ENCODE results near the gene BMX. TPM values are rescaled to one million over a fixed set of nuclear protein-coding genes. Genes with fewer than 3 reads are reported as not detected.

The BMX gene
- 0.41 TPM for total RNA-seq

DNA sequence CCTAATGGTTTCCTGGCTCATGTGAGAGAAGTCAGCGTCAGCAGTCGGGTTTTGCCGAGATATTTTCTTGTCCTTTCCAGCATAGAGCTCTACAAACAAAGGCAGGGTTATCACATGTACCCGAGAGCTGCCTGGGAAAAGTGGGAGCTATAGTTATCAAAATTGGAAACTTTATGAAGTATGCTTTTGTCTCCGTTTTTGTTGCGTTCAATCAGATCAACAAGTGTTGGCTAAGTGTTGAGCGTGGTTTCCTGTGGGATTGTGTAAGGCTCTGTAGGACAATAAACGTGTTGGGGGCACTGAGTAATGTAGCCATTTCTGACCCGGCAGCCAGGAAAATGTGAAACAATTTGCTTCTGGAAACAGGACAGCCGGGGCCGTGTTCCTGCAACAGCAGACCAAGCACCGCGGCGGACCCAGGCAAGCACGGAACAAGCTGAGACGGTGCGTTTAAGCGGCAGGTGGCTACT, at the start of gene BMX:
Gene BMX, plus strand, starts transcription at position 311 of the 470 bp plus-strand sequence. CDS start 7,547 bp downstream, outside the sequence.
- DNase-seq (ENCODE audit: low spot score in 2 of 2) (no peak), FAIRE-seq (no peak)

- FAIRE-seq = no peak
- no peak for DNase-seq (ENCODE audit: low spot score in 2 of 2)
Measured at GRCh38 chrX:15451913-15452312, 48.7 kb upstream of the BMX start.

- FAIRE-seq = no peak
- DNase-seq (ENCODE audit: low spot score in 2 of 2) = no peak
Measured at GRCh38 chrX:15464704-15465103, 35.9 kb upstream of the BMX start.

- FAIRE-seq (no peak), DNase-seq (ENCODE audit: low spot score in 2 of 2) (no peak)
Measured at GRCh38 chrX:15465347-15465746, 35.3 kb upstream of the BMX start.

DNA sequence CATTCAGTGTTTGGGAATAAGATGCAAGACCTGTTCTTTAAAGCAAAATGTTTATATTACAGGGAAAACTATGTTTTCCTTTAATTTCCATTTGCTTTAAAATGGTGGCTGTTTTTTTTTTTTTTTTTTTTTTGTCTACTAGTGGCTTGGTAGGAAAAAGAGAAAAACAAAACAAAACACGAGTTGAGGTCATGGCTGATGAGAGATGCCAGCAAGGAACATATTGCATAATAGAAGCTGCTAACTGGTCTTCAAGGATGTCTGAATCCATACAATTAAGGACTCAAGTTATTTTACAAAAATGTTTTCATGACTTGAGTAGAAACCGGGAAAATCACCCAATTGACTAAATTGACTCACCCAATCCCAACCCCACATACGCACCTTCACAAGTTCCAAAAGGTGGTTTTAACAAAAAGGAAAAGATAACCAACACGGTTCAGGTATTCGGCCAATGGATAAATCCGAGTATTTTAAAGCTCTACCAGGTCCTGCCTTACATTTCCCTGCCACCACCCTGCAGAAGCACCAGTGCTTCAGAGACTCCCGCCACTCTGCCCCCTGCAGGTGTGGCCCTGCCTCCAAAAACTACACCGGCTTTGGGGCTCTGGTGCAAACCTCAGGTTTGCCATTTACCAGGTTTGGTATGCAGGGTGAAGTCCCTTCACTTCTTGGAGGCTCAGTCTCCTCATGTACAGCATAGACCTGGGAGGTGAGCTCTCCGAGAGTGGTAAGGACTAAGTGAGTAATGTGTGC, 34.5 kb upstream of the BMX start:
- FAIRE-seq (no peak), DNase-seq (ENCODE audit: low spot score in 2 of 2) (no peak)

DNA sequence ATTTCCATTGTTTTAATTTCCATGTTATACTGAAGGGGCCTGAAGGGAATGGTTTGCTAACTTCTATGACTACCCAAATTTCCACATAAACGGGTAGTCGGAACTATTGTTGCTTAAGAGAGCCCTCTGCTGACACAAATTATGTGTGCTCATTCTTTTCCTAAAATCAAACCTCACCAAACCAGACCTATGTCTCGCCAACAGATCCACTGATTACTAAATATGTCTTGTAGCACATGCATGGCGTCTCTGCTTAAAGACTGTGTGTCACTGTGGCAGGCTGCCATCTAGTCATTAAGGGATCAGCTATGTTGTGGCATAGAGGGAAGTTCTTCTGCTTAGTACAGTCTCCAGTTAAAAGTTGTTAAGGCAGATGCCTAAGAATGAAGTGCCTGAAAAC, 32.6 kb upstream of the BMX start:
- FAIRE-seq = peak; percentile 13
- DNase-seq (ENCODE audit: low spot score in 2 of 2) = peak; percentile 5 to 14

- no peak for FAIRE-seq
- no peak for DNase-seq (ENCODE audit: low spot score in 2 of 2)
Measured at GRCh38 chrX:15469613-15470012, 31.0 kb upstream of the BMX start.

DNA sequence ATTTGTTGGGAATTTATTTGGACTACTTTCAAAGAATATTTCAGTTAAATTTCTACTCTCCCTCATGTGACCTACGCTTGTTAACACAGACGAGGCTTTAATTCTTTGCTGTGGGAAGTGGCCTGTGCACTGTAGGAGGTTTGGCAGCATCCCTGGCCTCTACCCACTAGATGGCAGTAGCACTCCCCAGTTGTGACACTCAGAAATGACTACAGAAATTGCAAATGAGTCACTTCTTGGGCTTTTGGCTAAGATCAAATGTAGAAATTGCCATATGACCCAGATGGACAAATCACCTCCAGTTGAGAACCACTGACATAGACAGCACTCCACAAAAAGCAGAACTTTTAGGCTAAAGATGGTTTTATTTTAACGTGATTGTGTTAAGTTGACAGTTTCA, 29.6 kb upstream of the BMX start:
- DNase-seq (ENCODE audit: low spot score in 2 of 2) (peak in 1 of 2 donors; percentile 26), FAIRE-seq (peak; percentile 15)

- no peak for DNase-seq (ENCODE audit: low spot score in 2 of 2)
- FAIRE-seq = no peak
Measured at GRCh38 chrX:15472531-15472930, 28.1 kb upstream of the BMX start.

- DNase-seq (ENCODE audit: low spot score in 2 of 2) = no peak
- FAIRE-seq = no peak
Measured at GRCh38 chrX:15474028-15474427, 26.6 kb upstream of the BMX start.

DNA sequence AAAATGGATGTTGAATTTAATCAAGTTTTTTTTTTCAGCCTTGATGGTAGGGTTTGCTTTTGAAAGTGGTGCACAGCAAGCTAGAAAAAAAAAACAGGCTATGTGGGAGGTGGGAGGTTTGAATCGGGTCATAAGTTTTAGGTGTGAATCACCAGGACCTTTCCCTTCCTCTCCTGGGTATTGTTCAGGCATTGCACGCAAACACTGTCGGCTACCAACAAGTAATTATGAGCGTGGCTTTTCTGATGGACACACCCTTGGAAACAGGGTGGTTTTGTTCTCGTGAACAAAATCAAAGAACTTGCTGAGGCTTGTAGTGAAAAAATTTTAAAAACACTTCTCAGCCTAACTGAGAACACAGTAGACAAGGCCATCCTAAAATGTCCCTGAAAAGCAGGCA, 25.6 kb upstream of the BMX start:
- no peak for FAIRE-seq
- DNase-seq (ENCODE audit: low spot score in 2 of 2) = no peak

DNA sequence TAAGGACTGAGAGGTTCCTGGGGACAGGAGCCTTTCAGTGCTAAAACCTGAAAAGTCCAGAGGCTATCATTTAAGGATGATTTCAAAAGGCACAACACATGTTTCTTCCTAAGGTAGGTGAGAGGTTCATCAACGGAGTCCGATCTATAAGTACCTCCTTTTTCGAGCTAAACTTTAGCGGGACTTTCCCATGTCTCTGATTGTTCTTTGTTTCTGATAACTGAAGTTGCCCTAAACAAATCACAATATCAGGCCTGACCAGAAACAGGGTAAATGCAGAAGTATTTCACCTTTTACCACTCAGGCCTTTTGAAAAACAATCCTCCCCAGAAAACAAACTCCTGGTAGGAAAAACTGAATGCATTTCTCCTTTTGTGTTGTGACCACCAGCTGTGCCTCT, 25.1 kb upstream of the BMX start:
- no peak for DNase-seq (ENCODE audit: low spot score in 2 of 2)
- no peak for FAIRE-seq

DNA sequence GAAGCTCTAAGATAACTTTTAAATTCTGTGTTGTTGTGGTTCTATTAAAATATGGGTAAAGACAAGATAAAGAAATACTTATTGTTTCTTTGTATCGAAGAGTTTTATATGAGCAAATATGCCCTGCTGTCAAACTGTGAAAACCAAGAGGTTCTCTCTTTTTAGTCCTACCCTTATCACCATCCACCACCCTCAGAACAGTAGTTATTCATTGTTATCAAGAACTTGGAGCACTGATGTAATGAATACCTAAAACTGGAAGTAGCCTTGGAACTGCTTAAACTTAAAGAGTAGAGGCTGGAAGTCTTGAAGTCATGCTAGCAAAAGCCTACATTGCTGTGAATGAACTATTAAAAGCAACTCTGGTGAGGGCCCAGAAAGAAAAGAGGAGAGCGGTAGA, 16.7 kb upstream of the BMX start:
- FAIRE-seq (no peak), DNase-seq (ENCODE audit: low spot score in 2 of 2) (no peak)

DNA sequence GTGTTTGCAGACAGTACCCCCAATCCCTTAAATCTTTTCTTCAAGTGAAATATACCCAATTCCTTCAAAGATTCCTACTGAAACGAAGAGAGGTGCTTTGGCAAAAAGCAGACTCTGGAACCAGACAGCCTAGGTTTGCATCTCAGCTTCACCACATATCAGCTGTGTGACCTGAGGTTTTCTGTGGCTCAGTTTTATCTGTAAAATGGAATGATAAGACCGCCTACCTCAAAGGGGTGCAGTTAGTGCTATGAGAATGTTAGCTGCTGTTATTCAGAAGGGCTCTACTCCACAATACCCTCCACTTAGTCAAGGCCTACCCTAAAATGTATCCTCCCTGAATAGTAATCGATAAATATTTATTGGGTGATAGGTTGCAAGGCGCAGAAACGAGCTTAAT, 8.1 kb upstream of the BMX start:
- DNase-seq (ENCODE audit: low spot score in 2 of 2) (no peak), FAIRE-seq (no peak)

DNA sequence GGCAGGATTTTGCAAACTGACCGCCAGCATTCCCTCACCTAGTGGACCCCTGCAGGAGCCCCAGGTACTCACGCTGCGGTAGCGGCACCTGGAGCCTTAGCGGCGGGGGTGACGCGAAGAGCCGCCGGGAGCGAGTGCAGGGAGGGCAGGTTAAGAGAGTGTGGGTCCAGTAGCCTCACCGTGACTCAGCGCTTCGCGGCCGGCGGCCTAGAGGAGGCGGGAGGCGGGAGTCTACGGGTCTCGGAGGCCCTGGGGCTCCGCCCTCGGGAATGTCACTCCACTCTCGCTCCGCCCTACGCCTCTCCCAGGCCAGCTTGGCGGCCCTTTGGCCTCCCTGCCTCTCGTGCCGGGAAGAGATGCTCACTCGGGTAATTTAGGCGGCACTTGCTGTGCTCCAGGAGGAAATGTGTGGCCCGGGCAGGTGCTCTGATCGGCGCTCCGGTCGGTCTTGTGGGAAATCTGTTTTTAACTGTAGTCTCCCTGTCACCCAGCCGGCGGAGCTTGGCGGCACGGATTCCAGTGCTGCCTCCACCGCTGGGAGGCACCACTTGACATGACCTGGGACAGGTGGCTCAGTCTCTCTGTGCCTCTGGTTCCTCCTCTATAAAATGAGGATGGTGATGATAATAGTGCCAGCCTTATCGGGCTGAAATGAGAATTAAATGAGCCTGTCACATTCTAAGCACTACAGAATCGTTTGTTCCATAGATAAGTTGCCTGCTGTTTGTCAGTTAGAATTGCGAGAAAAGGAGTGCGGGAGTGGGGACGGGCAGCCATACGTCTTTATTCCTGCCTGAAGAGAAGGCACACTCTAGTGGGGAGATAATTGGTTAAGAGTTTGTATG, 7.3 kb upstream of the BMX start, which contains the start of gene PIR:
Gene PIR, minus strand, starts transcription at position 216 of the 845 bp plus-strand sequence. CDS start 2,076 bp downstream, outside the sequence.
- FAIRE-seq (no peak), DNase-seq (ENCODE audit: low spot score in 2 of 2) (peak; percentile 35 to 74)

DNA sequence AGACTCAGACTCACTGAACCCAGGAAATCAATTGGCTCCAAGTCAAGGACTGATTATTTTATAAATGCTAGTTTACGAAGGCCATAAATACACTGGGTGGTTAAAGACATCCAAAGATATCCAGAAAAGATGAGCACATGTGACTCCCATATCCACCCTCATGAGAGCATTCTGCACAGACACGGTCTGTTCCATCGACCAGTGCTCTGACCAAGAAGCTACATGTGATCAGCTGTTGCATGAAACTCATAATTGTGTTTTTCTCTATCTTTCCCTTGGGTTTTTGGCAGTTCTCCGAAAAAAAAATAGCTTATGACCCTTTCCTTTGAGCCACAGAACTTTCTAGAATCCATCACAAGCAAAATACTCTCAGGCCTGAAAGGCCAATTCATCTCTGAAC, 4.8 kb upstream of the BMX start:
- DNase-seq (ENCODE audit: low spot score in 2 of 2) = no peak
- no peak for FAIRE-seq

GRCh38 chrX:15496824-15497223, 3.8 kb upstream of the BMX start:
- no peak for FAIRE-seq

DNA sequence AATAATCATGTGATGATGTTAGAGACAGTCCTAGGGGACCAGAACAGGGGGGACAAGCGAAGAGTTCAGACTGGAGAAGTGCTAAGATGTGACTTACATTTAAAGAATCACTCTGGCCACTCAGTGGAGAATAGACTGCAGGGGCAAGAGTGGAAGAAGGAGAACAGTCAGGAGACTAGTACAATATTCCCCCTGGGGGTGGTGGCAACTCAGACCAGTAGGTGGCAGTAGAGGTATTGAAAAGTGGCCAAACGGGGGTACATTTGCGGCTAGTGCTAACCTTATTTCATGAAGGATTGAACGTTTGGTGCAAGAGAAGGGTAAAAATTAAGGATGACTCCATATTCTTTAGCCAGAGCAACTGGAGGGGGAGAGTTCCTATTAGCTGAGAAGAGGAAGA, 2.7 kb upstream of the BMX start:
- DNase-seq (ENCODE audit: low spot score in 2 of 2) (peak in 1 of 2 donors; percentile 27), FAIRE-seq (no peak)

More at GRCh38 chrX:15496824-15497223, 3.8 kb upstream of the BMX start:
- no peak for DNase-seq (ENCODE audit: low spot score in 2 of 2)

DNA sequence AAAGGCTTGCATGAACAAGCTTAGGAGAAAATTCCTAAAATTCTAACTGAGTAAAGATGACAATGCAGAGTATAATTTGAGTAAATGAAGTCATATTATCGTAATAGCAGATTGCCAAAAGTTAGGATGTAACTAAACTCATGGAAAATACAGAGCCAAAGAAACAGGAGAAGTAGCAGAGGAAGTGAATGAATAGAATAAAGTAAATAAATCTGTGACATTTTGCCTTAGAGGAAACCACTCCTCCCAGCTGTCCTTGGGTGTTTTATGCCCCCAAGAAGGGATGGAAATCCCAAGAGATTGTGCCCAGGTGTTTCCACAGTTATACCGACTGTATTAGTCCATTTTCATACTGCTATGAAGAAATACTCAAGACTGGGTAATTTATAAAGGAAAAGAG, 1.9 kb upstream of the BMX start:
- FAIRE-seq (no peak), DNase-seq (ENCODE audit: low spot score in 2 of 2) (no peak)

DNA sequence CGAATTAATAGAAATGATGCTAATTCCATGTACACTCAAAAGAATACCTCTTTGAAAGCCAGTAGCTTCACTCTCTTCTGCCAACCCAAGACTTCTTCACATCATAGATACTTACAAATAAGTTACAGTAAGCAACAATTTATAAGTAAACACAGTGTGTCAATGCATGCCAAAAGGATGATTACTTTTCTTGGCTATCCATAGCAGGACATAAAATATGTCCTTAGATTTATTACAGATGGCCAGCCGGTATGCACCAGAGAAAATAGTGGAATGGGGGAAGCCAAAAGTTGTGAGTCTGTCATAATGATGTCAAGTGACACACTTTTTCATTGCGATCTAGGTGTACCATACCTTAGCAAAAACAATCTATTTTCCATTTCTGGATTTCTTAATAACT, 631 bp upstream of the BMX start:
- no peak for FAIRE-seq

DNA sequence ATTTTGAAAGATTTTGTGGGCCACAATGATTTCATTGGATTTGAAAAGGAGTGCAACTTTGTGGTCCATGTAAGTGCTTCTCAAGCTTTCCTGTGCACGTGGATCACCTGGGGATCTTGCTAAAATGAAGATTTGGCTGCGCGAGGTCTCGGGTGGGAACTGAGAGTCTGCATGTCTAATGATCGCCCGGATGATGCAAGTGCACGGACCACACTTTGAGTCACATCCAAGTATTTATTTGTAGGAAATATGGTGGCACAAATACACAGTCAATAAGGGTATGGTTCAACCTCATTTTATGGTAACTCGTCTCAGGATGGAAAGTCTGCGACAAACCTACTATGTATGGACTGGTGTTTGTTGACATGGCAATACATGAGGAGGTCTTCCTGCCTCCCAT, 899 bp downstream of the BMX start:
- DNase-seq (ENCODE audit: low spot score in 2 of 2) (no peak), FAIRE-seq (no peak)

More for the DNA sequence above, 631 bp upstream of the BMX start:
- no peak for DNase-seq (ENCODE audit: low spot score in 2 of 2)

Data from frontal cortex (tissue), 4 donors.